Measurements from ENCODE around the gene TCEAL4. TPM values are rescaled to one million over a fixed set of nuclear protein-coding genes. Genes with fewer than 3 reads are reported as not detected.

TCEAL4 gene
- 37.6 and 41.9 TPM in 2 replicates for total RNA-seq (2014; rRNA removed; shearing (Covaris generic))

GRCh38 chrX:103585411-103586313, at the start of gene TCEAL4:
TSS of gene TCEAL4 (plus strand) at chrX:103585515. CDS start at chrX:103586676, 1,161 bp downstream.

GRCh38 chrX:103607364-103608305, 22.3 kb downstream of the TCEAL4 start, which contains the start of gene TCEAL3:
TSS of gene TCEAL3 (plus strand) at chrX:103607963. CDS start at chrX:103609065, 1,102 bp downstream.

GRCh38 chrX:103628386-103629317, 43.3 kb downstream of the TCEAL4 start, which contains the start of gene TCEAL1:
TSS of gene TCEAL1 (plus strand) at chrX:103628975. CDS start at chrX:103629917, 942 bp downstream.

Other genes with a start within 250 kb of the TCEAL4 start
- gene TCEAL9, start 229.0 kb upstream of the TCEAL4 start, total RNA-seq (2014; rRNA removed; shearing (Covaris generic)) = 28.1 and 35.2 TPM in 2 replicates
- 186 and 209 TPM in 2 replicates for gene BEX3, start 209.0 kb upstream of the TCEAL4 start, total RNA-seq (2014; rRNA removed; shearing (Covaris generic))
- gene RAB40A, start 66.0 kb upstream of the TCEAL4 start, total RNA-seq (2014; rRNA removed; shearing (Covaris generic)) = not detected in 2 replicates
- 15.4 and 16.2 TPM in 2 replicates for gene TCEAL3, start 22.4 kb downstream of the TCEAL4 start, total RNA-seq (2014; rRNA removed; shearing (Covaris generic))
- 11.4 and 12.7 TPM in 2 replicates for gene TCEAL1, start 43.5 kb downstream of the TCEAL4 start, total RNA-seq (2014; rRNA removed; shearing (Covaris generic))
- 342 and 361 TPM in 2 replicates for gene MORF4L2, start 101.2 kb downstream of the TCEAL4 start, total RNA-seq (2014; rRNA removed; shearing (Covaris generic))
- gene TMEM31, start 125.4 kb downstream of the TCEAL4 start, total RNA-seq (2014; rRNA removed; shearing (Covaris generic)) = not detected in 2 replicates
- gene PLP1, start 191.3 kb downstream of the TCEAL4 start, total RNA-seq (2014; rRNA removed; shearing (Covaris generic)) = 22.5 and 40.3 TPM in 2 replicates
- gene RAB9B, start 246.7 kb downstream of the TCEAL4 start, total RNA-seq (2014; rRNA removed; shearing (Covaris generic)) = 0.23 and 0.34 TPM in 2 replicates

All from A375 (cell line).